HCT116 (cell line): ENCODE measurements around the gene POLD1. TPM values are rescaled to one million over a fixed set of nuclear protein-coding genes. Genes with fewer than 3 reads are reported as not detected.

Experiments
- ATAC-seq: fragments of 200-7000 bp; cut with Tn5 transposase; 2 replicates; pipeline ENCODE4 v1.9.1; 2020; ENCODE audit warnings: mild to moderate bottlenecking, moderate library complexity
- BruUV-seq: library from RNA; stranded (reverse); fragments of 400-500 nt; replicated peaks from 2 replicates; lab custom pipeline; 2021; lab: Mats Ljungman, UMichigan
- CTCF ChIA-PET: fragments of 300-600 bp; sonication (Branson Sonifier 250); formaldehyde crosslinking; loops from one replicate; lab custom pipeline; 2021; ENCODE audit warnings: antibody characterized with exemption; lab: Charles Lee
- POLR2A ChIA-PET: fragments of 300-600, 350-600 bp; sonication (Branson Sonifier 250); formaldehyde crosslinking; loops from one replicate; lab custom pipeline; 2021; ENCODE audit warnings: antibody characterized with exemption; lab: Charles Lee
- RAD21 ChIA-PET, 2 experiments: fragments of 300-600 bp; sonication (Branson Sonifier 250); formaldehyde crosslinking; loops; one replicate each; lab custom pipeline; 2023; ENCODE audit warnings: low total read pairs in 2 of 2; ENCODE audit not compliant: uncharacterized antibody in 2 of 2, unreplicated experiment in 2 of 2, low non-redundant PET in 1 of 2; lab: Charles Lee
- DNase-seq: peaks from one replicate; pipeline ENCODE4 v3.0.0-alpha.2; 2010; ENCODE audit warnings: low read depth, low spot score
- H2AFZ ChIP-seq: fragments of 200-600 bp; shearing (Covaris generic), sonication (generic); 2 replicates; pipeline ENCODE4 v1.6.1; 2017; ENCODE audit warnings: low read depth, mixed run types, mixed read lengths, antibody characterized with exemption, low read length; ENCODE audit not compliant: poor library complexity, severe bottlenecking
- H3K27ac ChIP-seq: 2 replicates; pipeline ENCODE4 v1.5.1; 2012; ENCODE audit warnings: low read depth, low read length
- H3K27me3 ChIP-seq: fragments of 200-600 bp; sonication (generic); 2 replicates; pipeline ENCODE4 v1.6.1; 2016; ENCODE audit warnings: mixed run types, low read length, mixed read lengths; ENCODE audit not compliant: insufficient read depth
- H3K36me3 ChIP-seq, 2 experiments: fragments of 200-500 bp in 1 of 2; fragments of 200-600 bp in 1 of 2; sonication (Bioruptor generic) in 1 of 2; sonication (generic) in 1 of 2; 2 replicates each; pipeline versions ENCODE4 v1.5.1 to v1.6.1; 2014 to 2016; ENCODE audit warnings: low read length in 2 of 2, inconsistent platforms in 1 of 2, mixed read lengths in 1 of 2, mixed run types in 1 of 2; ENCODE audit not compliant: insufficient read depth in 2 of 2, control insufficient read depth in 1 of 2
- H3K4me1 ChIP-seq, 2 experiments: fragments of 200-600 bp in 1 of 2; sonication (generic) in 1 of 2; 2 replicates each; pipeline versions ENCODE4 v1.5.1 to v1.6.1; 2012 to 2017; ENCODE audit warnings: low read length in 2 of 2, inconsistent platforms in 1 of 2, mild to moderate bottlenecking in 1 of 2, mixed read lengths in 1 of 2, mixed run types in 1 of 2, moderate library complexity in 1 of 2; ENCODE audit not compliant: insufficient read depth in 2 of 2, control insufficient read depth in 1 of 2
- H3K4me2 ChIP-seq: fragments of 200-600 bp; sonication (generic); 2 replicates; pipeline ENCODE4 v1.6.1; 2017; ENCODE audit warnings: mixed run types, low read length, mixed read lengths
- H3K4me3 ChIP-seq, 2 experiments: fragments of 200-600 bp in 1 of 2; sonication (generic) in 1 of 2; replicated peaks in 1 of 2; 2 replicates each; pipeline ENCODE4 v1.5.1; 2011 to 2016; ENCODE audit warnings: low read length in 2 of 2, control low read depth in 1 of 2, low read depth in 1 of 2, mild to moderate bottlenecking in 1 of 2, mixed read lengths in 1 of 2, mixed run types in 1 of 2
- H3K79me2 ChIP-seq: fragments of 200-600 bp; sonication (generic); 2 replicates; pipeline ENCODE4 v1.6.1; 2017; ENCODE audit warnings: mild to moderate bottlenecking, mixed run types, low read length, moderate library complexity, mixed read lengths; ENCODE audit not compliant: insufficient read depth
- H3K9ac ChIP-seq: fragments of 200-600 bp; sonication (generic); 2 replicates; pipeline ENCODE4 v1.6.1; 2016; ENCODE audit warnings: low read length, mixed read lengths
- H3K9me2 ChIP-seq: fragments of 200-600 bp; sonication (generic), shearing (Covaris generic); 2 replicates; pipeline ENCODE4 v1.6.1; 2017; ENCODE audit warnings: mixed run types, mild to moderate bottlenecking, moderate library complexity; ENCODE audit not compliant: insufficient read depth
- H3K9me3 ChIP-seq, 2 experiments: fragments of 200-500 bp in 1 of 2; fragments of 200-600 bp in 1 of 2; sonication (Bioruptor generic) in 1 of 2; sonication (generic) in 1 of 2; 2 replicates each; pipeline ENCODE4 v1.6.1; 2014 to 2017; ENCODE audit warnings: low read length in 2 of 2, mixed read lengths in 2 of 2, inconsistent platforms in 1 of 2, low read depth in 1 of 2, mild to moderate bottlenecking in 1 of 2, mixed run types in 1 of 2, moderate library complexity in 1 of 2; ENCODE audit not compliant: control insufficient read depth in 1 of 2, insufficient read depth in 1 of 2
- H4K20me1 ChIP-seq: fragments of 200-600 bp; sonication (generic), shearing (Covaris generic); 2 replicates; pipeline ENCODE4 v1.6.1; 2017; ENCODE audit warnings: mixed run types, mild to moderate bottlenecking, moderate library complexity; ENCODE audit not compliant: insufficient read depth
- CBX3 ChIP-seq: IDR thresholded peaks from 2 replicates; pipeline ENCODE4 v1.6.1; 2012; ENCODE audit warnings: low read depth
- CEBPB ChIP-seq: IDR thresholded peaks from 2 replicates; pipeline ENCODE4 v1.6.1; 2012; ENCODE audit warnings: low read depth
- EZH2phosphoT487 ChIP-seq: fragments of 200-600 bp; IDR thresholded peaks from 2 replicates; pipeline ENCODE4 v1.6.1; 2018; ENCODE audit warnings: antibody characterized with exemption, borderline replicate concordance
- FOSL1 ChIP-seq: IDR thresholded peaks from 2 replicates; pipeline ENCODE4 v1.6.1; 2012; ENCODE audit warnings: low read depth
- POLR2A ChIP-seq: IDR thresholded peaks from 2 replicates; pipeline ENCODE4 v1.7.0; 2011; ENCODE audit warnings: borderline replicate concordance; ENCODE audit not compliant: insufficient read depth, insufficient read length; ENCODE audit errors: extremely low read depth
- RAD21 ChIP-seq: IDR thresholded peaks from 2 replicates; pipeline ENCODE4 v1.6.1; 2012; ENCODE audit warnings: low read depth, mild to moderate bottlenecking
- SP1 ChIP-seq: IDR thresholded peaks from 2 replicates; pipeline ENCODE4 v1.6.1; 2012; ENCODE audit warnings: low read depth
- YY1 ChIP-seq: IDR thresholded peaks from 2 replicates; pipeline ENCODE4 v1.6.1; 2011; ENCODE audit warnings: low read length, low read depth, moderate library complexity, mild to moderate bottlenecking; ENCODE audit not compliant: insufficient replicate concordance; ENCODE audit errors: extremely low read depth
- intact Hi-C: fragments of 100-400 bp; cut with micrococcal nuclease; formaldehyde crosslinking; loops from 2 replicates; pipeline ENCODE4 v1.10.0; 2022
- total RNA-seq: library from RNA; stranded (reverse); gene quantifications from one replicate; pipeline ENCODE4 v1.2.1, GENCODE V29; 2021; ENCODE audit not compliant: unreplicated experiment
- TF ChIP-seq, protein P1 (sequence below): IDR thresholded peaks from 2 replicates; pipeline ENCODE4 v1.6.1; 2012
- TF ChIP-seq, protein P2 (sequence below): IDR thresholded peaks from 2 replicates; pipeline ENCODE4 v1.6.1; 2011; ENCODE audit warnings: mild to moderate bottlenecking, low read length, moderate library complexity; ENCODE audit not compliant: insufficient replicate concordance; ENCODE audit errors: extremely low read depth
- TF ChIP-seq, protein P3 (sequence below): IDR thresholded peaks from 2 replicates; pipeline ENCODE4 v1.6.1; 2012; ENCODE audit warnings: low read depth
- TF ChIP-seq, protein P4 (sequence below), 3 experiments: fragments of 200-600 bp in 1 of 3; sonication (generic) in 1 of 3; IDR thresholded peaks in 2 of 3; conservative IDR thresholded peaks in 1 of 3; 2 replicates each; pipeline ENCODE4 v1.5.1; 2012 to 2017; ENCODE audit warnings: low read depth in 2 of 3, low read length in 2 of 3, antibody characterized with exemption in 1 of 3, borderline replicate concordance in 1 of 3, control low read depth in 1 of 3, mild to moderate bottlenecking in 1 of 3, mixed read lengths in 1 of 3, mixed run types in 1 of 3, moderate library complexity in 1 of 3; ENCODE audit not compliant: insufficient read depth in 1 of 3

POLD1 gene
- total RNA-seq, 1 experiment from 2014 or later: 122 TPM

DNA sequence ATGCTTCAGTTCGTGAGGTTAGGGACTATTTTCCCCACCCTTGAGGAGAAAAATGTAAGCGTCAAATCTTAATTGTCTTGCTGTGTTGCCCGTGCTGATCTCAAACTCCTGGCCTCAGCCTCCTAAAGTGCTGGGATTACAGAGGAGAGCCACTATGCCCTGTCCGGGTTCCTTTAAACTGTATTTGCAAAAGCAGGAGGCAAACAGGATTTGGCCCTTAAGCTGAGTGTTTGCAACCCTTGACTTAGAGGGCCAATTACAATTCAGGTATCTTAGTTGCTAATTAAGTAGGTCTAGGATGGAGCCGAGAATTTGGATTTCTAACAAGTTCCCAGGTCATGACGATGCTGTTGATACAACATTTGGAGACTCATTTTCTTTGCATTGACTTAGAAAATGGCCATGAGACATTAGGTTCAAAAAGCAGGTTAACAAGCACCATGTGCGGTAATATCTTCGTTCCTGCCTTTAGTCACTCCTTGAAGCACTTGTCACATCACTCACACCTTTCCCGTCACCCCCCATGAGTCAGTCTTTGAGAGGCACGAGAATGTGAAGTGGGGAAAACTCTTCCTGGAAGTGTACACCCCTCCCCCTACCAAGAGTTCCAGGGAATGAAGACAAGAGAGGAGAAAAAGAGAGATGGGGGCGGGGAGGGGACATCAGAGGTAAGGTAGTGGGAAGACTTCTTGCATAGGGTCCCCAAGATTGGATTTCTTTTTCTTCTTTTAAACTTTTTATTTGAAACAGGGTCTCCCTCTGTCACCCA is 21.3 kb upstream of the POLD1 start:
- no peak for ATAC-seq
- H3K9me3 ChIP-seq: no peaks in the 10 kb centered on the region
- H3K4me3 ChIP-seq: no peak overlapping the region
- no peak overlapping the region for H3K9ac ChIP-seq
- BruUV-seq: no TSS peak
- no peak for DNase-seq
- H3K79me2 ChIP-seq: no peaks in the 10 kb centered on the region
- H3K9me2 ChIP-seq: no peaks in the 10 kb centered on the region
- H3K4me1 ChIP-seq: peaks cover 0 to 4% of the 10 kb centered on the region in 2 experiments; a peak in 1 of 4 replicates
- intact Hi-C loops: loop anchor here (10.0 kb wide), 2 partner anchors 342 to 732 kb away; no protein-coding TSS in a partner anchor
- no peaks in the 10 kb centered on the region for H3K27me3 ChIP-seq
- H3K36me3 ChIP-seq: no peaks in the 10 kb centered on the region
- no peak overlapping the region for H2AFZ ChIP-seq
- CTCF ChIA-PET: no interaction called here
- H4K20me1 ChIP-seq: no peaks in the 10 kb centered on the region
- TF ChIP-seq, protein P1, sequence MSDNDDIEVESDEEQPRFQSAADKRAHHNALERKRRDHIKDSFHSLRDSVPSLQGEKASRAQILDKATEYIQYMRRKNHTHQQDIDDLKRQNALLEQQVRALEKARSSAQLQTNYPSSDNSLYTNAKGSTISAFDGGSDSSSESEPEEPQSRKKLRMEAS: no peak
- TF ChIP-seq FOSL1 (no peak), RAD21 (no peak), CBX3 (no peak), EZH2phosphoT487 (no peak), CEBPB (no peak), SP1 (no peak), YY1 (no peak), POLR2A (no peak)
- TF ChIP-seq, protein P2, sequence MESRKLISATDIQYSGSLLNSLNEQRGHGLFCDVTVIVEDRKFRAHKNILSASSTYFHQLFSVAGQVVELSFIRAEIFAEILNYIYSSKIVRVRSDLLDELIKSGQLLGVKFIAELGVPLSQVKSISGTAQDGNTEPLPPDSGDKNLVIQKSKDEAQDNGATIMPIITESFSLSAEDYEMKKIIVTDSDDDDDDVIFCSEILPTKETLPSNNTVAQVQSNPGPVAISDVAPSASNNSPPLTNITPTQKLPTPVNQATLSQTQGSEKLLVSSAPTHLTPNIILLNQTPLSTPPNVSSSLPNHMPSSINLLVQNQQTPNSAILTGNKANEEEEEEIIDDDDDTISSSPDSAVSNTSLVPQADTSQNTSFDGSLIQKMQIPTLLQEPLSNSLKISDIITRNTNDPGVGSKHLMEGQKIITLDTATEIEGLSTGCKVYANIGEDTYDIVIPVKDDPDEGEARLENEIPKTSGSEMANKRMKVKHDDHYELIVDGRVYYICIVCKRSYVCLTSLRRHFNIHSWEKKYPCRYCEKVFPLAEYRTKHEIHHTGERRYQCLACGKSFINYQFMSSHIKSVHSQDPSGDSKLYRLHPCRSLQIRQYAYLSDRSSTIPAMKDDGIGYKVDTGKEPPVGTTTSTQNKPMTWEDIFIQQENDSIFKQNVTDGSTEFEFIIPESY: no peak
- TF ChIP-seq, protein P3, sequence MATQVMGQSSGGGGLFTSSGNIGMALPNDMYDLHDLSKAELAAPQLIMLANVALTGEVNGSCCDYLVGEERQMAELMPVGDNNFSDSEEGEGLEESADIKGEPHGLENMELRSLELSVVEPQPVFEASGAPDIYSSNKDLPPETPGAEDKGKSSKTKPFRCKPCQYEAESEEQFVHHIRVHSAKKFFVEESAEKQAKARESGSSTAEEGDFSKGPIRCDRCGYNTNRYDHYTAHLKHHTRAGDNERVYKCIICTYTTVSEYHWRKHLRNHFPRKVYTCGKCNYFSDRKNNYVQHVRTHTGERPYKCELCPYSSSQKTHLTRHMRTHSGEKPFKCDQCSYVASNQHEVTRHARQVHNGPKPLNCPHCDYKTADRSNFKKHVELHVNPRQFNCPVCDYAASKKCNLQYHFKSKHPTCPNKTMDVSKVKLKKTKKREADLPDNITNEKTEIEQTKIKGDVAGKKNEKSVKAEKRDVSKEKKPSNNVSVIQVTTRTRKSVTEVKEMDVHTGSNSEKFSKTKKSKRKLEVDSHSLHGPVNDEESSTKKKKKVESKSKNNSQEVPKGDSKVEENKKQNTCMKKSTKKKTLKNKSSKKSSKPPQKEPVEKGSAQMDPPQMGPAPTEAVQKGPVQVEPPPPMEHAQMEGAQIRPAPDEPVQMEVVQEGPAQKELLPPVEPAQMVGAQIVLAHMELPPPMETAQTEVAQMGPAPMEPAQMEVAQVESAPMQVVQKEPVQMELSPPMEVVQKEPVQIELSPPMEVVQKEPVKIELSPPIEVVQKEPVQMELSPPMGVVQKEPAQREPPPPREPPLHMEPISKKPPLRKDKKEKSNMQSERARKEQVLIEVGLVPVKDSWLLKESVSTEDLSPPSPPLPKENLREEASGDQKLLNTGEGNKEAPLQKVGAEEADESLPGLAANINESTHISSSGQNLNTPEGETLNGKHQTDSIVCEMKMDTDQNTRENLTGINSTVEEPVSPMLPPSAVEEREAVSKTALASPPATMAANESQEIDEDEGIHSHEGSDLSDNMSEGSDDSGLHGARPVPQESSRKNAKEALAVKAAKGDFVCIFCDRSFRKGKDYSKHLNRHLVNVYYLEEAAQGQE: no peak
- TF ChIP-seq, protein P4, sequence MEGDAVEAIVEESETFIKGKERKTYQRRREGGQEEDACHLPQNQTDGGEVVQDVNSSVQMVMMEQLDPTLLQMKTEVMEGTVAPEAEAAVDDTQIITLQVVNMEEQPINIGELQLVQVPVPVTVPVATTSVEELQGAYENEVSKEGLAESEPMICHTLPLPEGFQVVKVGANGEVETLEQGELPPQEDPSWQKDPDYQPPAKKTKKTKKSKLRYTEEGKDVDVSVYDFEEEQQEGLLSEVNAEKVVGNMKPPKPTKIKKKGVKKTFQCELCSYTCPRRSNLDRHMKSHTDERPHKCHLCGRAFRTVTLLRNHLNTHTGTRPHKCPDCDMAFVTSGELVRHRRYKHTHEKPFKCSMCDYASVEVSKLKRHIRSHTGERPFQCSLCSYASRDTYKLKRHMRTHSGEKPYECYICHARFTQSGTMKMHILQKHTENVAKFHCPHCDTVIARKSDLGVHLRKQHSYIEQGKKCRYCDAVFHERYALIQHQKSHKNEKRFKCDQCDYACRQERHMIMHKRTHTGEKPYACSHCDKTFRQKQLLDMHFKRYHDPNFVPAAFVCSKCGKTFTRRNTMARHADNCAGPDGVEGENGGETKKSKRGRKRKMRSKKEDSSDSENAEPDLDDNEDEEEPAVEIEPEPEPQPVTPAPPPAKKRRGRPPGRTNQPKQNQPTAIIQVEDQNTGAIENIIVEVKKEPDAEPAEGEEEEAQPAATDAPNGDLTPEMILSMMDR (IDR thresholded peaks at IDR 0.05 in 2 of 3, conservative IDR thresholded peaks at IDR 0.05 in 1 of 3; ENCODE audit: borderline replicate concordance in 1 of 3, insufficient read depth in 1 of 3, low read depth in 2 of 3, low read length in 2 of 3): no peak
- H3K4me2 ChIP-seq: no peak overlapping the region
- POLR2A ChIA-PET: no interaction called here
- no peak overlapping the region for H3K27ac ChIP-seq
- RAD21 ChIA-PET: no interaction called here
